Stimulated activated naive B cell treated with anti-CD40 and anti-IgM and Interleukin-4, amounts not matched to agents 10 μg/mL and 1 μg/mL and 100 μg/mL, for 72 hours (primary cell): Measurements from ENCODE around the gene ARL6IP1.

Source experiments
- ATAC-seq, 2 donors: fragments of 150-1000 bp; cut with Tn5 transposase; replicated peaks; 2 replicates each; pipeline ENCODE4 v1.10.0; 2021; ENCODE audit warnings: moderate library complexity in 1 of 2
- DNase-seq: peaks from one replicate; pipeline ENCODE4 v3.0.0; 2021
- H3K27ac Mint-ChIP-seq: one replicate; pipeline ENCODE4 v1.8.0; 2022; ENCODE audit warnings: mild to moderate bottlenecking, mixed read lengths
- H3K27me3 Mint-ChIP-seq, 2 donors: one replicate each; pipeline ENCODE4 v1.8.0; 2022; ENCODE audit warnings: mixed read lengths in 2 of 2
- H3K36me3 Mint-ChIP-seq, 2 donors: one replicate each; pipeline ENCODE4 v1.8.0; 2022; ENCODE audit warnings: mixed read lengths in 2 of 2, mild to moderate bottlenecking in 1 of 2
- H3K4me1 Mint-ChIP-seq, 2 donors: one replicate each; pipeline ENCODE4 v1.8.0; 2022; ENCODE audit warnings: mixed read lengths in 2 of 2, mild to moderate bottlenecking in 1 of 2
- H3K4me3 Mint-ChIP-seq, 2 donors: one replicate each; pipeline ENCODE4 v1.8.0; 2022; ENCODE audit warnings: mild to moderate bottlenecking in 2 of 2, mixed read lengths in 2 of 2, moderate library complexity in 1 of 2
- H3K9me3 Mint-ChIP-seq, 2 donors: one replicate each; pipeline ENCODE4 v1.8.0; 2022; ENCODE audit warnings: mixed read lengths in 2 of 2, mild to moderate bottlenecking in 1 of 2

The ARL6IP1 gene

GRCh38 chr16:18809165-18809564, 7.8 kb upstream of the ARL6IP1 start:
- H3K9me3 Mint-ChIP-seq, result no peaks in the 10 kb centered on the region
- H3K4me1 Mint-ChIP-seq, result peaks cover under 1 to 14% of the 10 kb centered on the region in 2 donors
- DNase-seq, result no peak
- peaks cover 44 to 52% of the 10 kb centered on the region in 2 donors for H3K36me3 Mint-ChIP-seq
- peak overlapping the region; percentile 31 for H3K27ac Mint-ChIP-seq
- H3K4me3 Mint-ChIP-seq, result no peak overlapping the region
- ATAC-seq, result no peak
- H3K27me3 Mint-ChIP-seq, result no peaks in the 10 kb centered on the region

DNA sequence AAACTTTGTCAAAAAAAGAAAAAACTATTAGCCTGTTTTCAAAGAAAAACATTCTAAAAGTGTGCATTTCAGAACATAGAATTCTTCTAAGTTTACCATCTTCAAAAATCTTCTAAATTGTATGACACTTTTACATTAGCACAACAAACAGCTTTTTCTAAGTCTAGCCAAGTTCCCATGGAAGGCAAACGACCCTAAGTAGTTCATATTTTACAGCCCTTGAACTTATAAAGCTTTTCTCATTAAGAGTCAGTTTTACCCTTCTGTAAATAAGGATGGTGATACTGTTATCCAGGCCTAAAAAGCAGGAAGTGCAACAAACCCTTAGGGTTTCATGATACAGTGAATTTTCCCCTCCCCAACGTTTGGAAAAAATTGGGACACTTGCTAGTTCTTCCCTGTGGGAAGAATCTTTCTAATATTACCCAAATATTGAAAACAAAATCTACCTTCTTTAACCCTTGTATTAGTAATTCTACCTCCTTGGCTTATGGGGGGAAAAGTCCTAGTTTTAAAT, 4.0 kb upstream of the ARL6IP1 start:
- peaks cover 34 to 47% of the 10 kb centered on the region in 2 donors for H3K36me3 Mint-ChIP-seq
- H3K9me3 Mint-ChIP-seq, result no peaks in the 10 kb centered on the region
- peaks cover 0 to 3% of the 10 kb centered on the region in 2 donors for H3K27me3 Mint-ChIP-seq
- no peak overlapping the region for H3K27ac Mint-ChIP-seq
- DNase-seq (no peak), ATAC-seq (no peak)
- H3K4me1 Mint-ChIP-seq, result peaks cover 11 to 44% of the 10 kb centered on the region in 2 donors
- no peak overlapping the region for H3K4me3 Mint-ChIP-seq

GRCh38 chr16:18804540-18804939, 3.2 kb upstream of the ARL6IP1 start:
- Mint-ChIP-seq H3K36me3 (peaks cover 30 to 42% of the 10 kb centered on the region in 2 donors), H3K4me3 (no peak overlapping the region), H3K27ac (no peak overlapping the region), H3K9me3 (no peaks in the 10 kb centered on the region), H3K27me3 (peaks cover 0 to 3% of the 10 kb centered on the region in 2 donors), H3K4me1 (peaks cover 18 to 52% of the 10 kb centered on the region in 2 donors)
- DNase-seq (no peak), ATAC-seq (no peak)

GRCh38 chr16:18803569-18804462, 2.5 kb upstream of the ARL6IP1 start:
- DNase-seq, result no peak
- no peaks in the 10 kb centered on the region for H3K9me3 Mint-ChIP-seq

GRCh38 chr16:18802767-18803343, 1.5 kb upstream of the ARL6IP1 start:
- DNase-seq, result no peak
- H3K4me1 Mint-ChIP-seq, result peaks cover 20 to 59% of the 10 kb centered on the region in 2 donors
- no peak for ATAC-seq
- peak overlapping the region in 1 of 2 donors; percentile 95 for H3K4me3 Mint-ChIP-seq
- H3K36me3 Mint-ChIP-seq, result peaks cover 18 to 34% of the 10 kb centered on the region in 2 donors
- peaks cover 0 to 3% of the 10 kb centered on the region in 2 donors for H3K27me3 Mint-ChIP-seq
- H3K9me3 Mint-ChIP-seq, result no peaks in the 10 kb centered on the region
- peak overlapping the region; percentile 63 for H3K27ac Mint-ChIP-seq

More at GRCh38 chr16:18803569-18804462, 2.5 kb upstream of the ARL6IP1 start:
- H3K27me3 Mint-ChIP-seq, result peaks cover 0 to 3% of the 10 kb centered on the region in 2 donors
- H3K27ac Mint-ChIP-seq, result peak overlapping the region; percentile 84
- H3K4me3 Mint-ChIP-seq, result peak overlapping the region in 1 of 2 donors; percentile 36
- peaks cover 20 to 54% of the 10 kb centered on the region in 2 donors for H3K4me1 Mint-ChIP-seq
- ATAC-seq, result no peak
- peaks cover 23 to 36% of the 10 kb centered on the region in 2 donors for H3K36me3 Mint-ChIP-seq

- H3K4me1 Mint-ChIP-seq, result peaks cover 22 to 49% of the 10 kb centered on the region in 2 donors
- DNase-seq (no peak), ATAC-seq (no peak)
- peaks cover 8 to 33% of the 10 kb centered on the region in 2 donors for H3K36me3 Mint-ChIP-seq
- H3K9me3 Mint-ChIP-seq, result no peaks in the 10 kb centered on the region
- peak overlapping the region; percentile 81 to 95 for H3K4me3 Mint-ChIP-seq
- H3K27me3 Mint-ChIP-seq, result peaks cover 0 to 3% of the 10 kb centered on the region in 2 donors
- H3K27ac Mint-ChIP-seq, result peak overlapping the region; percentile 99
Measured at GRCh38 chr16:18800775-18801144, 589 bp downstream of the ARL6IP1 start.

DNA sequence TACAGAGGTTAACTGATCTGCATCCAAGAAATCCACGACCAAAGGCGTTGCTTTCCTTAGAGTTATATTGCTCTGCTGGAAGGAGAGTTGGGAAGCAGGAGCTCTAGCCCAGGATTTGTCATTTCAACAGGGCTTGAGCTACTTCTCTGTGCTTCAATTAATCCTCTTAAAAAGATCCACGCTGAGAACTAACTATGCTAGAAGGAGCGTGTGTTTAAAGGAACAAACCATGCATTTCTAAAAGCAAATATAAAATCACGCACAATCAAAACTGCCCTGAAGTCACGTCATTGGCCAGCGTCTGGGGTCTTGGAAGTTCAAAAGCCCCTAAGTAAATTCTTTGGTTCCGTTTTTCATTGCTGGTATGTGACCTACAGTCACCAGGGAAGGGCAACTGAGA, 1.1 kb downstream of the ARL6IP1 start:
- Mint-ChIP-seq H3K36me3 (peaks cover 8 to 31% of the 10 kb centered on the region in 2 donors), H3K27me3 (peaks cover 0 to 3% of the 10 kb centered on the region in 2 donors), H3K27ac (peak overlapping the region; percentile 99), H3K4me1 (peaks cover 22 to 48% of the 10 kb centered on the region in 2 donors), H3K4me3 (peak overlapping the region; percentile 81 to 95), H3K9me3 (no peaks in the 10 kb centered on the region)
- ATAC-seq (no peak), DNase-seq (no peak)

DNA sequence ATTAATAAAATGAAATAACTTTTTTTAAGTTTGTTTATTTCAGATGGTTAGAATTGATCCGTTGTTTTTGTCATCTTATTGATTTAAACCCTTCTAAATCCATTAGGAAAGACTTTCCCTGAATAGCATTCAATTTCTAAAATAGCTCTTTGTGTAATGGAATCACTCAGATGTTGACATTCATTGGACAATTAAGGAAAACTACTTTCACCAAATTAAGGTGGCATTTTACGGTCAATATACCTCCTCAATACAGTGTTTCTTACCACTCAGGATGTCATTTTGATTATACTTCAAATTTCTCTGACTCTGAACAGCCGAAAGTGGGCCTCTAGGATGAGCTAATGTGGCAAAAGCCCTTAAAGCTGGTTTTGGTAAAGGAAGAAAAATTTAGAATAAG, 1.8 kb downstream of the ARL6IP1 start:
- ATAC-seq (no peak), DNase-seq (no peak)
- Mint-ChIP-seq H3K27me3 (peaks cover 0 to 3% of the 10 kb centered on the region in 2 donors), H3K27ac (peak overlapping the region; percentile 37), H3K4me3 (peak overlapping the region; percentile 81 to 95), H3K9me3 (no peaks in the 10 kb centered on the region), H3K4me1 (peaks cover 22 to 48% of the 10 kb centered on the region in 2 donors), H3K36me3 (peaks cover 10 to 34% of the 10 kb centered on the region in 2 donors)

GRCh38 chr16:18797746-18798145, 3.6 kb downstream of the ARL6IP1 start:
- Mint-ChIP-seq H3K27me3 (peaks cover 0 to 3% of the 10 kb centered on the region in 2 donors), H3K4me3 (no peak overlapping the region), H3K27ac (no peak overlapping the region), H3K9me3 (no peaks in the 10 kb centered on the region), H3K4me1 (peaks cover 16 to 36% of the 10 kb centered on the region in 2 donors), H3K36me3 (peaks cover 14 to 39% of the 10 kb centered on the region in 2 donors)
- DNase-seq, result no peak
- no peak for ATAC-seq

GRCh38 chr16:18796377-18796776, 5.0 kb downstream of the ARL6IP1 start:
- Mint-ChIP-seq H3K9me3 (no peaks in the 10 kb centered on the region), H3K27ac (no peak overlapping the region), H3K4me3 (no peak overlapping the region), H3K4me1 (peaks cover 14 to 32% of the 10 kb centered on the region in 2 donors), H3K36me3 (peaks cover 14 to 36% of the 10 kb centered on the region in 2 donors), H3K27me3 (peaks cover 0 to 1% of the 10 kb centered on the region in 2 donors)
- no peak for DNase-seq
- ATAC-seq, result no peak

DNA sequence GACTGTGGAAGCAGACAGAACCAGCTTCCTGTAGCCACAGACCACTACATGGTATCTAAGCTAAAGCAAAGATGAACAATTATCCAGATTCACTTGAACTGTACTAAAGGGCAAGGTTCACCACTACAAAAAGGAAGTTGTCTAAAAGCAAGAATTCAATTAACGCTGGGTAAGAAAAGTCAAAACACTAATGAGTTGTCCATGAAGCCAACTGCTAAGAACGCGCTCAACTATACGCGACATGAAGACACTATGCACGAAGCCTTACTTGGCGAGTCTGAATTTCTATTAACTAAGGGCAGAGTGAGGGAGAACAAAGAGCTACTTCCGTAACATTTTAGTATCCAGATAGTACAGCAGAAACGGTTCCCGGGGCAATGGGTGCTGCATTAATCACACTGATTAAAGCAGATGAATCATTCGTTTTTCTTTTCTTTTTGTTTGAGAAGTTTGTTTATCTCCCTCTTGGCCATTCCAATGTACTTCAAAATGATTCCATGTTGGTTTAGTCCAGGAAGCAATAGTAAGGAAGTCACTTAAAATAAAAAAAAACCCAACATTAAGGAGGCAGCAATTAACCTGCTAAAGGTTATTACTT, 8.4 kb downstream of the ARL6IP1 start:
- no peak for DNase-seq
- peaks cover 40 to 55% of the 10 kb centered on the region in 2 donors for H3K36me3 Mint-ChIP-seq

GRCh38 chr16:18789850-18790706, 11.3 kb downstream of the ARL6IP1 start, which contains the start of gene RPS15A:
Gene RPS15A (minus strand): TSS chr16:18790334. CDS start chr16:18789113, 1,221 bp downstream.
- peak; percentile 98 to 99 for ATAC-seq
- H3K4me1 Mint-ChIP-seq, result peaks cover 29 to 49% of the 10 kb centered on the region in 2 donors
- no peaks in the 10 kb centered on the region for H3K27me3 Mint-ChIP-seq
- peak within 1 kb of the TSS; percentile 98 for H3K27ac Mint-ChIP-seq
- peak within 1 kb of the TSS; percentile 96 to 99 for H3K4me3 Mint-ChIP-seq
- DNase-seq, result peak; percentile 93
- peaks cover 0 to 2% of the 10 kb centered on the region in 2 donors for H3K9me3 Mint-ChIP-seq
- peaks cover 62 to 72% of the 10 kb centered on the region in 2 donors for H3K36me3 Mint-ChIP-seq

More for the DNA sequence above, 8.4 kb downstream of the ARL6IP1 start:
- Mint-ChIP-seq H3K4me1 (peaks cover 15 to 24% of the 10 kb centered on the region in 2 donors), H3K27me3 (no peaks in the 10 kb centered on the region), H3K9me3 (peaks cover 0 to 2% of the 10 kb centered on the region in 2 donors), H3K27ac (no peak overlapping the region), H3K4me3 (no peak overlapping the region)
- ATAC-seq, result no peak

- Mint-ChIP-seq H3K27me3 (no peaks in the 10 kb centered on the region), H3K27ac (peak overlapping the region; percentile 98), H3K4me3 (peak overlapping the region; percentile 96 to 99), H3K4me1 (peaks cover 32 to 55% of the 10 kb centered on the region in 2 donors), H3K9me3 (peaks cover 0 to 2% of the 10 kb centered on the region in 2 donors), H3K36me3 (peaks cover 63 to 75% of the 10 kb centered on the region in 2 donors)
- ATAC-seq (no peak), DNase-seq (no peak)
Measured at GRCh38 chr16:18789515-18789849, 11.9 kb downstream of the ARL6IP1 start.
